ENCODE data around the gene GABRP. TPM values are rescaled to one million over a fixed set of nuclear protein-coding genes. Genes with fewer than 3 reads are reported as not detected.
"Not testable (repeated sequence)": the region's sequence is repeated elsewhere in the genome, so short reads cannot be mapped to it uniquely, and the experiment has no call there.

Gene GABRP, protein sequence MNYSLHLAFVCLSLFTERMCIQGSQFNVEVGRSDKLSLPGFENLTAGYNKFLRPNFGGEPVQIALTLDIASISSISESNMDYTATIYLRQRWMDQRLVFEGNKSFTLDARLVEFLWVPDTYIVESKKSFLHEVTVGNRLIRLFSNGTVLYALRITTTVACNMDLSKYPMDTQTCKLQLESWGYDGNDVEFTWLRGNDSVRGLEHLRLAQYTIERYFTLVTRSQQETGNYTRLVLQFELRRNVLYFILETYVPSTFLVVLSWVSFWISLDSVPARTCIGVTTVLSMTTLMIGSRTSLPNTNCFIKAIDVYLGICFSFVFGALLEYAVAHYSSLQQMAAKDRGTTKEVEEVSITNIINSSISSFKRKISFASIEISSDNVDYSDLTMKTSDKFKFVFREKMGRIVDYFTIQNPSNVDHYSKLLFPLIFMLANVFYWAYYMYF
- not detected for polyA plus RNA-seq (2013, experiment 1 of 2; ENCODE audit: insufficient read length)
- not detected for polyA plus RNA-seq (2013, experiment 2 of 2; ENCODE audit: insufficient read length)

DNA sequence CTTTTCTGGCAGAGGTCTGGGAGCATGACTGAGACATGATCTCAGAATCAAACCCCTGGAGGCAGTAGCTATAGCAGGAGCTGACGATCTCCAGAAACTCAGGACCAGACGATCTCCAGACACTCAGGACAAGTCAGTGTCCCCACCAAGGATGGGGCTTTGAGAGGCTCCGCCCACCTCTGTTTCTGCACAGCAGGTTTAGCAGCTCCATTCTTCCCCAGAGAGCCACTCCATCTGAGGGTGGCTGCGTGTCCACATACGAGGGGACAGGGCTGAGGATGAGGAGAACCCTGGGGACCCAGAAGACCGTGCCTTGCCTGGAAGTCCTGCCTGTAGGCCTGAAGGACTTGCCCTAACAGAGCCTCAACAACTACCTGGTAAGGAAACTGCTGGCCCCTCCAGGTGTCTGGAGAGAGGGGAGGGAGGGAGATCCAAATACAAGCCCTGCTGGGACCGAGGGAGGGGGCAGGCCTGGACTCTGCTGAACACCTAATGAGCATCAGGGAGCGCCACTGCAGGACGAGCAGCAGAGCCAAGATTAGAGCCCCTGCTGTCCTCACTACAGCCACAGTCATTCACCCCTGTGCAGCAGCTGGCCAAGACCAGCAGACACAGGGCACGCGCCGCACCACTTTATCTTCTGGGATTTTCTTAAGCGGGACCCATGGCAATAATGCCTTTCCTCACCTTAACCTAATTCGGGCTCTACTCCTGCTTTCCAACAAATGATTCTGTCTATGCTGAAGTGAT, at the start of gene GABRP:
TSS of gene GABRP (plus strand) at position 228 of the 750 bp plus-strand sequence. CDS start 4,891 bp downstream, outside the sequence.
- no peak for DNase-seq

DNA sequence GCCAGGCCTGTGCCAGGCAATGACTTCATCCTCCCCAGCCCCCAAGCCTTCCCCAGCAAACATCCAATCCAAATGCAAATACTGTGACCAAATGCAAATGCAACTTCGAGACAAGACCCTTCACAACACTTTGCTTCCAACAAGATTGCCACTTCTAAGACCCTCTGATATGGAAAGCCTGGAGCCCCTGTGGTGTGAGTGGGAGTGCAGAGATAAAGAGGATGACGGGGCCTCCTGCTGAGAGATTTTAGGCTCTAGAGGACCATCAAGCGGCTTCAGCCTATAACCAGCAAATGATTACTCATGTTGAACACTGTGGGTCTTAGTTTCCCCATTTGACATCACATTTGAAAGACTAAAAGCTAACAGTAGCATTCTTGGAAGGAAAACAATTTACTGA, 46.6 kb upstream of the GABRP start:
- no peak for DNase-seq

DNA sequence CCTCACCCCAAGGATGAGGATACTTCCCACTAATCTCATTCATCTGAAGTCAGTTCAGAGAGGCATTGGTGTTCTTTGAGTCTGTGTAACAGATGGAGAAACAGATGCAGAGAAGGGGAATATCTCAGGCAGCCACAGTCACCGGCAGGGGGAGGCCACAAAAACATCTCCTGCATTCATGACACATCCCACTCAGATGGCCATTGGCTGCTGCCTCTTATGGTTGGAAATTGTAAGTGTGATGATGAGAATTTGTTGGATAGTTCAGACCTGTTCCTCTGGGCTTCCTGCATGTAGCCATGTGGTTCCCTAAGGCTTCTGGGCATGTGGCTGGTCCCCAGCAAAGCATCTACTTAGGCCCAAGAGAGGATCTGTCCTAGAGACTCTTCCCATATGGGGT, 45.9 kb upstream of the GABRP start:
- DNase-seq = no peak

DNA sequence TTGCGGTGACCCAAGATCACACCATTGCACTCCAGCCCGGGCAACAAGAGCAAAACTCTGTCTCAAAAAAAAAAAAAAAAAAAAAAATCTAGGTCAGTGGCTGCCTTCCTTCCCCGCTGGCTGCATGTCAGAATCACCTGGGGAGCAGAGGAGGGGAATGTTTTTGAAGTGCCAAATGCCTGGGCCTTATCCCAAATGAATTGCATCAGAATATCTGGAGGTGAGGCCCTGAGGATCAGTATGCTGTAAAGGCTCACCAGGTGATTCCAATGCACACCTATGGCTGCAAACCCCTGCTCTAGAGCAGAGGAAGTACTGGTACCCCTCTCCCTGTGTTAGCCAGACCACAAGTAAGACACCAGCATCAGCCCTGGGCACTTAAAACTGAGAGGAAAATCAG, 44.7 kb upstream of the GABRP start:
- DNase-seq = no peak

DNA sequence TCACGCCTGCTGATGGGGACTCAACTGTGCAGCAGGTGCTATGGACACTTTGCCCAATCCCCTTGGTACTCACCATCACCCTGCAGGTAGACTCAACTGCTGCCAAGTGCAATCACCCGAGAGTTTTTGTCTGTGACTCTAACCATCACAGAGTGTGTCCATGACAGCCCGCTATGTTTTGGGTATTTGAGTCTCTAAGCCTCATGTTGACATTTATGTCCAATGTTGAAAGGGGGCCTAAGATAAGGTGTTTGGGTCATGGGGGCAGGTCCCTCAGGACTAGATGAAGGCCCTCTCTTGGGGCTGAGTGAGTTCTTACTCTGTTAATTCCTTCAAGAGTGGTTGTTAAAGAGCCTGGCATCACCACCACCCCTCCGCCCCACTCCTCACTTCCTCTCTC, 44.1 kb upstream of the GABRP start:
- DNase-seq = no peak

DNA sequence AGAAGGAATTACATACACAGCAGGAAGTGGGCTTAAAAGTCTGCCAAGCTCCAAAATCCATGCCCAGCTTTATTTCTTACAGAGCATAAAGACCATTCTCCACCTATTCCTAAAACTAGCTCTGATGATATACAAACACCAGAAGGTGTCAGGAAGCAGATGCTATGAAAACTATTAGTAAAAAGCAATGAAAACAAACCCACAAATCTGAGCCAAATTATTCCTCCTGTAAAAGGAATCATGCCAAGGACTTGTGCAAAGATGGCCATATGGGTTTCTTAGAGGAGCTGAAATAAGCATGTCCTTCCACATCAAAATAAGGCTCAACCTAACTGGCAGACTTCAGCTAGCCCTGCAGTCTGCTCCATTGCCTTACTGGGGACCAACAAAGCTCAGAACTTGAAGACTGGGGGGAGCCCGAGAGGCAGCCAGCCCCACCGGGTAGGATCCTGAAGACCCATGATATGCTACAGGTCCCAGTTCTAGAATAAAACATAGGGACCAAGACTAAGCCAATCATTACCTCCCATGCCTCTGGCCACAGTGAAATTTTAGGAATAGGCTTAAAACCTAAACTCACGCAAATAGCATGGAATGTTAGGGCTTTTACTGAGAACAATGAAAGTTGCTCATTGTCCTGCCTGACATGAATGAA, 42.8 kb upstream of the GABRP start:
- no peak for DNase-seq

DNA sequence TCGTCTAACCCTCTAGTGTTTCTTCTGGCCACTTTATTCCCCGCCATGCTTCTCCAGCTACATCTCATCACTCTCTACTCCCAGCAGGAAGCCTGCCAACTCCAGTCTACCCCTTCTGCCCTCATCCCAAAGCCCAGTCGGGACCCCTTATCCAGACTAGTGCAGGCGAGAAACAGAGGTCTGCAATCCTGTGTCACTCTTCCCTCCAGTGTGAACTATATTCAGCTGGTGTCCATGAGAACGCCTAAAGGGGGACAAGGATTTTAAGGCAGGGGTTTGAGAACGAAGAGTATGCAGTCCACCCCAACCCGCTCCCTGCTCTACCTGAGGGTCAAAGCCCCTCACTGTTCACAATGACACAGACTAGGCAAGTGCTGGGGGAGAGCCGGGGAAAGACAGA, 41.7 kb upstream of the GABRP start:
- no peak for DNase-seq

DNA sequence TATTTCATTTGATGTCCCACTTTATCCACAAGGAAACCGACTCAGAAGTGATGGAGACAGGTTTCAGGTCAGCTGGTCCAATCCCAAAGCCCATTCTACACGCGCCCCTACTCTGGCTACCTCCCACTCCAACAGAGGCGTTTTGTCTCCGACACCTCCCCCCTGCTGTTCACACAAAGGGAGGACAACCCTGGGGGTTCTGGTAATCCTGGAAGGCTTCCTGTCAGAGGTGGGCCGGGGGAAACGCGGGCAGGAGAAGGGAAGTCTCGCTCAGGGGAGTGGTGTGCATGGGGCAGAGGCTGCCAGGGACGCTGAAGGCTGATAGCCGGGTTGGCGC, 39.7 kb upstream of the GABRP start:
- no peak for DNase-seq

DNA sequence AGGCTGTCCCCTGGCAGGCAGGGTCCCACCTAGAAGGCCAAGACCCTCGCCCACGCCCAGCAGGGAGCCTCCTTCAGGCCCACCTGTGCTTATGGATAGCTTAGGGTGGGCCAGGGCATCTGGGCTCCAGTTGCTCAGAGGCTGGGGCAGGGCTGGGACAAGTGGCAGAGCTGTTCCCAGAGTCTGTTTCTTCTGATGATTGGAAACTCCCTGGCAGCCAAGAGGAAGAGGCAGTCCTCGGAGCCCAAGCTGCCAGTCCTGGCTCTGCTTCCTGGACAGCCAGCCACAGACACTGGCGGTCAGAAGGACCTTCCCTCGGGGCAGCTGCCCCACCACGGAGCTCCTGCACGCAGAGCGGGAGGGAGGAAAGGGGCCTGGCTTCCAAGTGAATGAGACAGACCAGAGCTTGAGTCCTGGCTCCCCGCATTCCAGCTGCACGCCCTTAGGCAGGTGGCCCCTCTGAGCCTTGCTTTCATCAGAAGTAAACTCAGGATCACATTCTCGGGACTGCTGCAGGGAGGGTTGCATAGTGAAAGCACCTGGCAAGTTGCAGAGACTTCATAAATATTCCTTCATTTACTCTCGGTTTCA, 37.9 kb upstream of the GABRP start:
- DNase-seq = no peak

DNA sequence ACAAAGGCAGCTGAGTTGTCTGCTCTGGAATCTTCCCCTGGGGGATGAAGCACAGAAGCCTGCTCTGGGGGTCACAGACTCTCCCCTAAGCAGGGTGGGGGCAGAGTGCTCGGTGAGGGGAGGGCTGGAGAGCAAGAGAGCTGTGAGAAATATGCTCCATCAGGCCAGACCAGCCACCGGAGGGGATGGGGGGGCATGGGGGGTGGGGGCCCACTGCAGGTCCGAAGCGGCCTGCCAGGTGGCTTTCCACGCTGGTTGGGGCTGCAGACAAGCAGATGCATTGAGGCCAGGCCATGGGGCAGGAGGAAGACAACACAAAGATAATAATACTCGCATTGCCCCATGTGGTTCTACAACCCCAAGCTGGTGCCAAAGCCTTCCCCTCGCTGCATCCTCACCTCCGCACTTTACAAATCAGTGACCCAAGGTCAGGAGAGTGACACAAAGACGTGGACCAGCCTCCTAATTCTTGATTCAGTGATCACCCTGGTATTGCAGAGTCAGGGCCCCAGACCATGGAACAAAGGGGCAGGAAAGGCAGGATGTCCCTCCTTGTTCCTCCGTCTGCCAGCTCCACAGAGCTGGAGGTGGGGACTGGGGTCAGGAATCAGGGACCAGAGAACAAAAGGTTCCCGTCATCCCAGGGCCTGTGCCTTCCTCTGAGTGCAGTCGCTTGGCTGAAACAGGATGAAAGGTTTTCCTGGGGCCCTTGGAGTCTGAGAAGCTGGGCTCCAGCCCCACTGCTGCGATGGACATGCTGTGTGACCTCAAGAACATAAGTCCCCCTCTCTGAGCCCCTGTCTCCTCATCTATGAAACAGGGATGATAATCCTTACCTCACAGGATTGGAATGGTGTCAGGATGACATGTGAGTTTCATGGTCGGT, 37.2 kb upstream of the GABRP start:
- DNase-seq = no peak

DNA sequence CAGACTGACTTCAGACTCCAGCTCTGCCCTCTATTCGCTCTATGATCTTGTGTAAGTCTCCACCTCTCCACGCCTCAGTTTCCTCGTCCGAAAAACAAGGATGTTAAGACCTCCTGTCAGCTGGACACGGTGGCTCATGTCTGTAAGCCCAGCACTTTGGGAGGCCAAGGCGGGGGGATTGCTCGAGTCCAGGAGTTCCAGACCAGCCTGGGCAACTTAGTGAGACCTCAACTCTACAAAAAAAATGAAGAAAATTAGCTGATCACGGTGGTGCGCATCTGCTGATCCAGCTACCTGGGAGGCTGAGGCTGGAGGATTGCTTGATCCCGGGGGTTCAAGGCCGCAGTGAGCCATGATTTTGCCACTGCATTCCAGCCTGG, 36.6 kb upstream of the GABRP start:
- no peak for DNase-seq

DNA sequence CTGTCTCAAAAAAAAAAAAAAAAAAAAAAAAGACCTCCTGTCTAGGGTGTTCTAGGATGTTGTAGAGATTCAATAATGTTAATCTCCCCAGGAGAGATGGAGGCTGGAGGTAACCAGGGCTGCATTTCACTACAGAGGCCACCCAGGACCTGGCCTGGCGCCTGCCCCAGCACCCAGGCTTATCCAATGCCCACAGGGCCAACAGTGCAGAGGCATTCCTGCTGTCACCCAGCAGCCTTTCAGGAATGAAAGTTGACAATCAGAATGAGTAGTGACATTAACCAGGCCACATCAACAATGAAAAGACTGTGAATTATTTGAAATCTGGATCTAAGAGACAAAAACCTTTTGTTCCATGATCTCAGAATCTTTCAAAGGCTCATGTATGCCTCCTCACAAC, 36.2 kb upstream of the GABRP start:
- no peak for DNase-seq

DNA sequence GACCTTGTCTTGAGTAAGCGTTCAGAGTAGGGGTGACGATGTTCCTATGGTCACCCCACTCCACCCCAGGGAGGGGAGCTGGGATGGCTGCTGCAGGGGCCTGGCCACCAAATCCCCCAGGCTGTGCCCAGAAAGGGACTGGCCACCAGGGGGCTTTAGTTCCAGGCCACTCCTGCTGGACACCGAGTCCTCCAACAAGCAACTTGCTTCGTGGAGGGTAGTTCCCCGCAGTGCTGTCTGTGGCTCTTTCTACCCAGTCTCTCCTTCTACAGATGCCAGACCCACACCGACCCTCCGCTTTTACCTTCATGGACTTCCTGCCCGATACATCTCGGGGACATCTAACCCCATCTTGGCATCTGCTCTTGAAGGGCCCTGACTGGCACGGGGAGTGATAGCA, 35.7 kb upstream of the GABRP start:
- DNase-seq = no peak

DNA sequence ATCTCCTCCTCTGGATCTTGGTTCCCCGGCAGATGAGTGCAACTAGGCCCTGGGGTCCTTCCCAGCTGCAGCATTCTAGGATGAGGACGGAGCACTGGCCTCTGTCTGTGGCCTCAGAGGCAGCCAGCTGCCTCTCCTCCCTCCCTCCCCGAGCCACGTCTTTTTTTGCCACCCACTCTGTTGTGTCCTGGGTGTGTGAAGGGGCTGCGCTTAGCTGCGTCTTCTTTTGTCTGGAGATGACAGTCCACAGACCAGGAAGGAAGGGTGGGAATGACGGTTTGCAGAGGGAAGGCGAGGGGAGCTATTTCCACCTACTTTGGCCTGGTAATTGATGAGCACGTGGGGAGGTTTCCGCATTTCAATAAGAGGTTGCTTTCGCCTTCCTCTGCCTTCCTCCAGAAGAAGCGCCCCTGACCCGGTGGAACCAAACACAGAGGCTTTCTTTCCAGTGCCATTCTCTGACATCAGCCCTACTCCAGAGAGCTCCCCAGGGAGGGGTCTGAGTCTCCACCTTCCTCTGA, 34.5 kb upstream of the GABRP start:
- no peak for DNase-seq

DNA sequence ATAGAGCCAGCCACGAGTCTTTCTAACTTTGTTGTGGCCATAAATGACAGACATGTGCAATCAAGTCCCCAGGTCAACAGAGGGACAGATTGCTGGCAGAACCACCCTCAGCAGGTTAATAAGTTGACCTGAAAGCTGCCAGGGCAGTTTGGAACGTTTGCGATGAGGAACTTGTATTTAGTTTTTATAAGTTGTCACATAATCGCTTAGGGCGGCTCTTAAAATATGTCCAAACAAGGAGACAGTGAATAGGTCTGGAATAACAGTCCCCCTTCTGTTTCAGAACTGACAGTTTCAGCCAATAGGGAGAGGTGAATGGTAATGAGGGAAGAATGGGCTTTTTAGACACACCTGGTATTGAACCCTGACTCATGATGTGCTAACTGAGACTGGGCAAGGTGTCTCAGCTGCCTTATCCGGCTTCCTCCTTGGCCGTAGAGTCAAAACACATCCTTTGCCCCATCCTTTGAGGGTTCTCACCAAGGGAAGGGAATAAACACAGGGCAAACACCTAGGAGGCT, 33.6 kb upstream of the GABRP start:
- no peak for DNase-seq

DNA sequence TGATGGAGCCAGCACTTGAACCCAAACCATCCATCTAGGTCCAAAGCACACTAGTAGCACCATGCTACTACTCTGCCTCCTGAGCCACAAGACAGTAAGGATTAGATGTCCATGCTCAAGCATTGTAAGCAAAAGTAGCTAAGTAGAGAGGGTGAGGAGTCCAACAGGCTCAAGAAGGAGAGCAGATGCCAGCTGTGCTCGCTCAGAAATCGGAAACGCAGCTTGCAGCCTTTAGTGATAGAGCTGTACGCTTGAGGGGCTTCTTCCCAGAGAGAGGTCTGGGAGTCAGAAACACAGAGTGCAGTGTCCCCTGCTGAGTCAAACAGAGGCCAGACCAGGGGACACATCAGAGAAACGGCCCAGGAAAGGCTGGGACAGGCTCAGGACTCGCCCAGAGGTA, 32.7 kb upstream of the GABRP start:
- DNase-seq = no peak

DNA sequence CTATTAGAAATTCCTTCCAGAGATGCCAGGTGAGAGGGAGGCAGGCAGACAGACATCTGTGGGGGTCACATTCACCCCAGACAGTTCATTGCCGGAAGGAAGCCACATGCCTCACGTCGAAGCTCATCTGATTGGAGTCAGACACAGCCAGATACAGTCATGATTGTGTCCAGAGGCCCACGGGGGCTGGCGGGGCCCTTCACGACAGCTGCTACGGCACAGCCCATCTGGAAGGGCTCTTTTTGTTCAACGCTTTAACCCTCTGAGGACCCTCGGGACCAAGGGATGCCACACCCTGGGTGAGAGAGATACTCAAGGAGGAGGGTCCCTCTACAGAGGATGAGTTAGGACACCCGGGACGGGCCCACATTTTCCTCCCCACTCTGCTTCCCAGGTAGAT, 31.9 kb upstream of the GABRP start:
- DNase-seq = no peak

DNA sequence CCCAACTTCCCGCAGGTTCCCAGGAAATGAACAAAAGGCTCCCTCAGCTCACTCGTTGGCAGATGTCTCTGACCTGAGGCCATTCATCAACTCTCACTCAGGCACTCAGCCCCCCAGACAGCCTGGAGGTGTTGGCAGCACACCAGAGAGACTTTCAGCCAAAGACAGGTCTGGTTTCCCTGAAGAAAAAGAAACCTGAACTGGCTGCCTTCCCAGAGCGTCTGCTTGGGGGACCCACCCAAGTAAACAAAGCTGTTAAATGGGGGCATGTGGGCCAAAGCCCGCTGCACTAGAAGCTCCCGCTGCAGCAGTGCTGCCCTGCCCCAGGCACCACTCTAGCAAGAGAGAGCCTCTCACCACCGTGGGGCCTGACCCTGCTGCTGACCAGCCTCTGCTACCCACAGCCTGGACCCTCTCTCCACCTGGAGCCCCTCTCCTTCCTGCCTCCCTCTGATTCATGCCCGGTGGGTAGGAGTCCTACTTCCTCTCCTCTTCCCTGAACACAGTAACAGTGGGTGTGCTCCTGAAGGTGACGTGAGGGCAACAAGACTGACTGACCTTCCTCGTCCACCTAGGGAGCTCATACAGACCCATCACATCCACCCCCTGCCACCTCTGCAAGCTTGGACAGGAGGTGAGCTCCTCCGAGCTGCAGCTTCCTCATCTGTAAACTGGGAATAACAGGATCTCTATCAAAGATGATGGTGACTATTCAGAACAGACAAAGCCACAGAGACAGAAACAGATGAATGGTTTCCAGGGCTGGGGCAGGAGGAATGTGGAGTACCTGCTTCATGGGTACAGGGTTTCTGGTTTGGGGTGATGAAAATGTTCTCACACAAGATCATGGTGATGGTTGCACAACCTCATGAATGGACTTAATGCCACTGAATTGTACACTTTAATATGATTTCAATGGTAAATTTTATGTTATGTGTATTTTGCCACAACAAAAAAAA, 31.0 kb upstream of the GABRP start:
- DNase-seq = no peak

DNA sequence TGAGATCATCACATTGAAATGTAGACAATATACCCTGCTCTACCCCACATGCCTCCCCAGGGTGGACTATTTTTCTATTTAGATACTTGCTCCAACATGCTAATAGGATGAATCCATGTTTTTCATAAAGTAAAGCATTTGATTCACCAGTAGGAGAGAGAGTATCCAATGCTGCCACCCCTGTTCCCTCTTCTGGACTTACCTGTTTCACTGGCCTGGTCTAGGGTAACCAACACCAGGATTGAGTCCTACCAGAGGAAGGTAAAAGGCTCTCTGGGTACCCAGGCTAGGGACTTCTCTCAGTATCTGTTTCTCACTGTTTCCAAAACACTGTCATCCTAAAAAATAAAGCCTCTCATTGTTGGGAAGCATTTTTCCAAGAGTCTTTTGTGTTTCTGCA, 30.2 kb upstream of the GABRP start:
- DNase-seq = no peak

DNA sequence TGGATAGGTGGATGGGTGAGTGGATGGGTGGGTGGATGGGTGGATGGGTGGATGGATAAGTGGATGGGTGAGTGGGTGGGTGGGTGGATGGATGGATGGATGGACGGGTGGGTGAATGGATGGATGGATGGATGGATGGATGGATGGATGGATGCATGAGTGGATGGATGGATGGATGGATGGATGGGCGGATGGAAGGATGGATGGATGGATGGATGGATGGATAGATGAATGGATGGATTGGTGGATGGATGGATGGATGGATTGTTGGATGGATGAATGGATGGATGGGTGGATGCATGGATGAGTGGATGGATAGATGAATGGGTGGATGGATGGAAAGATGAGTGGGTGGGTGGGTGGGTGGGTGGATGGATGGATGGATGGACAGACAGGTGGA, 29.0 kb upstream of the GABRP start:
- DNase-seq = not testable (repeated sequence)
